Hepatocyte (in vitro differentiated cells): ENCODE results near the gene EPHB1.

Experiments
- CTCF ChIP-seq: fragments of 200-600 bp; sonication (generic); IDR thresholded peaks from 2 replicates; pipeline ENCODE4 v1.5.1; 2016; ENCODE audit warnings: antibody characterized with exemption, mild to moderate bottlenecking; ENCODE audit not compliant: poor library complexity
- EZH2phosphoT487 ChIP-seq: fragments of 200-600 bp; sonication (generic); IDR thresholded peaks from one replicate; pipeline ENCODE4 v1.6.1; 2018; ENCODE audit warnings: antibody characterized with exemption, mild to moderate bottlenecking, low read depth, moderate library complexity; ENCODE audit not compliant: unreplicated experiment, severe bottlenecking

GRCh38 chr3:135197856-135198255, 402.8 kb downstream of the EPHB1 start:
- no peak for TF ChIP-seq CTCF
- no peak for TF ChIP-seq EZH2phosphoT487
